ENCODE data around the gene TARP.
"Not testable (repeated sequence)": the region's sequence is repeated elsewhere in the genome, so short reads cannot be mapped to it uniquely, and the experiment has no call there.

The TARP gene

DNA sequence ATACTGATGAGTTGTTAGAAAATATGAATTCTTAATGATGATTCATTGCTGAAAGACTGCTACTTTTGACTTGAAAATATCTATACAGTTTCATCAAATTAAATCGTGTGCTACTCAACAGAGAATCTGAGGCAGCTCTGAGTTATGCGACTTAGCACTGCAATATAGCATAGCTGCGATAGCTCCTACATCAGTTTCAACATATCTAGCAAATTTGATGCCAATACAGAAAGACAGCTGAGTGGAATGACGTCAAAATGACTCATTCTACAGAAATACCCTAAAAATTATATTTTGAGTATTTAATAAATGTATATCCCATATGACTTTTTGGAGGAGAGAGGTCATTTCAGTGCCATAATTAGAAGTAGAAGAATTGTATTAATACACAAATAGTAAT is 1.1 kb upstream of the TARP start:
- no peak overlapping the region for H3K18ac ChIP-seq (ENCODE audit: low read depth, low read length)
- no peak overlapping the region for H3K4me3 ChIP-seq (ENCODE audit: insufficient read depth, low read depth, low read length)
- DNase-seq (peak; percentile 7), ATAC-seq (ENCODE audit: low read depth) (no peak)
- H2BK15ac ChIP-seq (ENCODE audit: low read depth, low read length): no peak overlapping the region
- H2AK5ac ChIP-seq (ENCODE audit: low read depth, low read length): no peak overlapping the region
- no peak overlapping the region for H3K14ac ChIP-seq (replicated peaks; ENCODE audit: low read depth, low read length)
- H3K9ac ChIP-seq (ENCODE audit: low read depth, low read length): no peak overlapping the region
- dilution Hi-C loops (cut with HindIII; ENCODE audit: low sequenced_read_pairs, unreplicated experiment) (no loop called here), in situ Hi-C loops (cut with MboI; ENCODE audit: low sequenced_read_pairs) (no loop called here), intact Hi-C loops (cut with micrococcal nuclease) (no loop called here)
- no peak overlapping the region for H4K91ac ChIP-seq (ENCODE audit: insufficient read depth, low read depth, low read length)
- no peaks in the 10 kb centered on the region for H3K36me3 ChIP-seq (ENCODE audit: control insufficient read depth, insufficient read depth, low read length)
- H2AK9ac ChIP-seq (replicated peaks; ENCODE audit: low read depth, low read length, poor library complexity): no peak overlapping the region
- H3K27me3 ChIP-seq (ENCODE audit: control insufficient read depth, insufficient read depth, low read length): no peaks in the 10 kb centered on the region
- H3K79me1 ChIP-seq (ENCODE audit: low read depth in 1 of 2, low read length in 2 of 2): no peaks in the 10 kb centered on the region
- H4K8ac ChIP-seq (ENCODE audit: low read depth in 2 of 2, low read length in 2 of 2): no peak overlapping the region
- H3K9me3 ChIP-seq (ENCODE audit: control insufficient read depth, insufficient read depth, low read length): no peaks in the 10 kb centered on the region
- no peak overlapping the region for H2AFZ ChIP-seq (replicated peaks; ENCODE audit: low read length, poor library complexity)
- H2BK20ac ChIP-seq (ENCODE audit: low read depth, low read length): no peak overlapping the region
- H3K4me1 ChIP-seq (ENCODE audit: control insufficient read depth, insufficient read depth, low read length): no peaks in the 10 kb centered on the region
- no peak overlapping the region for H3K56ac ChIP-seq (ENCODE audit: extremely low read depth, insufficient read depth, low read length)
- H4K5ac ChIP-seq (ENCODE audit: low read depth, low read length): no peak overlapping the region
- no peak overlapping the region for H3K27ac ChIP-seq (ENCODE audit: insufficient read depth, low read length)
- no peak overlapping the region for H3K4me2 ChIP-seq (ENCODE audit: low read depth, low read length)
- H3K9me1 ChIP-seq (ENCODE audit: insufficient read depth, low read length): no peaks in the 10 kb centered on the region
- no CpG with 5 or more reads among the region's 4 CpGs for WGBS, 2 experiments (ENCODE audit: extremely low coverage in 2 of 2, insufficient read length in 1 of 2)
- H3K4ac ChIP-seq (ENCODE audit: low read depth, low read length): no peak overlapping the region
- BruUV-seq (replicated peaks): no TSS peak
- TF ChIP-seq, protein P1, sequence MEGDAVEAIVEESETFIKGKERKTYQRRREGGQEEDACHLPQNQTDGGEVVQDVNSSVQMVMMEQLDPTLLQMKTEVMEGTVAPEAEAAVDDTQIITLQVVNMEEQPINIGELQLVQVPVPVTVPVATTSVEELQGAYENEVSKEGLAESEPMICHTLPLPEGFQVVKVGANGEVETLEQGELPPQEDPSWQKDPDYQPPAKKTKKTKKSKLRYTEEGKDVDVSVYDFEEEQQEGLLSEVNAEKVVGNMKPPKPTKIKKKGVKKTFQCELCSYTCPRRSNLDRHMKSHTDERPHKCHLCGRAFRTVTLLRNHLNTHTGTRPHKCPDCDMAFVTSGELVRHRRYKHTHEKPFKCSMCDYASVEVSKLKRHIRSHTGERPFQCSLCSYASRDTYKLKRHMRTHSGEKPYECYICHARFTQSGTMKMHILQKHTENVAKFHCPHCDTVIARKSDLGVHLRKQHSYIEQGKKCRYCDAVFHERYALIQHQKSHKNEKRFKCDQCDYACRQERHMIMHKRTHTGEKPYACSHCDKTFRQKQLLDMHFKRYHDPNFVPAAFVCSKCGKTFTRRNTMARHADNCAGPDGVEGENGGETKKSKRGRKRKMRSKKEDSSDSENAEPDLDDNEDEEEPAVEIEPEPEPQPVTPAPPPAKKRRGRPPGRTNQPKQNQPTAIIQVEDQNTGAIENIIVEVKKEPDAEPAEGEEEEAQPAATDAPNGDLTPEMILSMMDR (conservative IDR thresholded peaks at IDR 0.05; ENCODE audit: low read depth, low read length): no peak
- TF ChIP-seq, protein P2, sequence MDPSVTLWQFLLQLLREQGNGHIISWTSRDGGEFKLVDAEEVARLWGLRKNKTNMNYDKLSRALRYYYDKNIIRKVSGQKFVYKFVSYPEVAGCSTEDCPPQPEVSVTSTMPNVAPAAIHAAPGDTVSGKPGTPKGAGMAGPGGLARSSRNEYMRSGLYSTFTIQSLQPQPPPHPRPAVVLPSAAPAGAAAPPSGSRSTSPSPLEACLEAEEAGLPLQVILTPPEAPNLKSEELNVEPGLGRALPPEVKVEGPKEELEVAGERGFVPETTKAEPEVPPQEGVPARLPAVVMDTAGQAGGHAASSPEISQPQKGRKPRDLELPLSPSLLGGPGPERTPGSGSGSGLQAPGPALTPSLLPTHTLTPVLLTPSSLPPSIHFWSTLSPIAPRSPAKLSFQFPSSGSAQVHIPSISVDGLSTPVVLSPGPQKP (IDR thresholded peaks at IDR 0.05; ENCODE audit: borderline replicate concordance, low read depth, low read length): no peak
- TF ChIP-seq POLR2A (IDR thresholded peaks at IDR 0.05; ENCODE audit: low read depth, low read length) (no peak), RCOR1 (IDR thresholded peaks at IDR 0.05; ENCODE audit: insufficient replicate concordance, low read length) (no peak), CEBPB (IDR thresholded peaks at IDR 0.05; ENCODE audit: low read depth, low read length) (no peak), CHD1 (IDR thresholded peaks at IDR 0.05; ENCODE audit: low read depth, low read length) (no peak), BHLHE40 (IDR thresholded peaks at IDR 0.05; ENCODE audit: low read depth, low read length) (no peak)
- H2BK5ac ChIP-seq (ENCODE audit: low read depth, low read length, poor library complexity, severe bottlenecking): no peak overlapping the region
- no peak overlapping the region for H2BK120ac ChIP-seq (ENCODE audit: low read depth, low read length)
- H3K23ac ChIP-seq (ENCODE audit: low read depth, low read length): no peak overlapping the region
- no peaks in the 10 kb centered on the region for H4K20me1 ChIP-seq (ENCODE audit: insufficient read depth, low read length)
- POLR2A ChIA-PET (ENCODE audit: unreplicated experiment): no interaction called here
- CTCF ChIA-PET: no interaction called here

DNA sequence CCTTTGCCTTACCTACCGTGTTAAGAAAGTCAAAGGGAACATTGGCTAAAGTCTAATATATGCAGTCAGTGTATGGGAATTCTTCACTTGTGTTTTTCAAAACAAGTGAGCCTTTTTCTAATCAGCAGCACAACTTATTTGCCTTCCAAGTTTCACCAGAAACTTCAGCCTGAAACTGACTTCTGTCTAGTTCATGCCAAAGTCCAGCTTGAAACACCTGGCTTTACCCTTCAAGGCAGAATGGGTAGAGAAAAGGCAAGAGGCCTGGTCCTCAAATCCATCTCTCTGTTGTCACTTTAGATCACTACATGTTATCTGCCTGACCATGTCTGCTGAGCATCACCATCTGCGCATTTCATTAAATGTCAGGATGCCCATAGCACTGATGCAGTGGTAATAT is 3.0 kb downstream of the TARP start:
- H4K5ac ChIP-seq (ENCODE audit: low read depth, low read length); CTCF ChIA-PET; ATAC-seq (ENCODE audit: low read depth); H2AK9ac ChIP-seq (replicated peaks; ENCODE audit: low read depth, low read length, poor library complexity); H4K8ac ChIP-seq (ENCODE audit: low read depth in 2 of 2, low read length in 2 of 2); H3K27me3 ChIP-seq (ENCODE audit: control insufficient read depth, insufficient read depth, low read length); H3K14ac ChIP-seq (replicated peaks; ENCODE audit: low read depth, low read length); in situ Hi-C loops (cut with MboI; ENCODE audit: low sequenced_read_pairs); H3K4me3 ChIP-seq (ENCODE audit: insufficient read depth, low read depth, low read length); DNase-seq; H2BK5ac ChIP-seq (ENCODE audit: low read depth, low read length, poor library complexity, severe bottlenecking); H3K79me1 ChIP-seq (ENCODE audit: low read depth in 1 of 2, low read length in 2 of 2); H2AFZ ChIP-seq (replicated peaks; ENCODE audit: low read length, poor library complexity); H3K9me1 ChIP-seq (ENCODE audit: insufficient read depth, low read length); H3K9me3 ChIP-seq (ENCODE audit: control insufficient read depth, insufficient read depth, low read length); H3K18ac ChIP-seq (ENCODE audit: low read depth, low read length); H3K56ac ChIP-seq (ENCODE audit: extremely low read depth, insufficient read depth, low read length); H3K27ac ChIP-seq (ENCODE audit: insufficient read depth, low read length); intact Hi-C loops (cut with micrococcal nuclease); POLR2A ChIA-PET (ENCODE audit: unreplicated experiment); H2BK15ac ChIP-seq (ENCODE audit: low read depth, low read length); H3K23ac ChIP-seq (ENCODE audit: low read depth, low read length); H4K91ac ChIP-seq (ENCODE audit: insufficient read depth, low read depth, low read length); H2BK20ac ChIP-seq (ENCODE audit: low read depth, low read length); H2BK120ac ChIP-seq (ENCODE audit: low read depth, low read length); BruUV-seq (replicated peaks); H3K36me3 ChIP-seq (ENCODE audit: control insufficient read depth, insufficient read depth, low read length); dilution Hi-C loops (cut with HindIII; ENCODE audit: low sequenced_read_pairs, unreplicated experiment); H3K4me2 ChIP-seq (ENCODE audit: low read depth, low read length); H2AK5ac ChIP-seq (ENCODE audit: low read depth, low read length); H4K20me1 ChIP-seq (ENCODE audit: insufficient read depth, low read length); H3K4me1 ChIP-seq (ENCODE audit: control insufficient read depth, insufficient read depth, low read length); H3K4ac ChIP-seq (ENCODE audit: low read depth, low read length); H3K9ac ChIP-seq (ENCODE audit: low read depth, low read length): not testable (repeated sequence)
- WGBS, 2 experiments (ENCODE audit: extremely low coverage in 2 of 2, insufficient read length in 1 of 2): no CpG with 5 or more reads among the region's 2 CpGs
